HG03108 (cell line): ENCODE data around the gene RRAGA.
"Not testable (repeated sequence)": the region's sequence is repeated elsewhere in the genome, so short reads cannot be mapped to it uniquely, and the experiment has no call there.

ENCODE experiments used
- ATAC-seq: cut with Tn5 transposase; IDR thresholded peaks from one replicate; pipeline ENCODE4 v1.9.1; 2021; ENCODE audit warnings: moderate library complexity; ENCODE audit not compliant: unreplicated experiment

Gene RRAGA, protein sequence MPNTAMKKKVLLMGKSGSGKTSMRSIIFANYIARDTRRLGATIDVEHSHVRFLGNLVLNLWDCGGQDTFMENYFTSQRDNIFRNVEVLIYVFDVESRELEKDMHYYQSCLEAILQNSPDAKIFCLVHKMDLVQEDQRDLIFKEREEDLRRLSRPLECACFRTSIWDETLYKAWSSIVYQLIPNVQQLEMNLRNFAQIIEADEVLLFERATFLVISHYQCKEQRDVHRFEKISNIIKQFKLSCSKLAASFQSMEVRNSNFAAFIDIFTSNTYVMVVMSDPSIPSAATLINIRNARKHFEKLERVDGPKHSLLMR

DNA sequence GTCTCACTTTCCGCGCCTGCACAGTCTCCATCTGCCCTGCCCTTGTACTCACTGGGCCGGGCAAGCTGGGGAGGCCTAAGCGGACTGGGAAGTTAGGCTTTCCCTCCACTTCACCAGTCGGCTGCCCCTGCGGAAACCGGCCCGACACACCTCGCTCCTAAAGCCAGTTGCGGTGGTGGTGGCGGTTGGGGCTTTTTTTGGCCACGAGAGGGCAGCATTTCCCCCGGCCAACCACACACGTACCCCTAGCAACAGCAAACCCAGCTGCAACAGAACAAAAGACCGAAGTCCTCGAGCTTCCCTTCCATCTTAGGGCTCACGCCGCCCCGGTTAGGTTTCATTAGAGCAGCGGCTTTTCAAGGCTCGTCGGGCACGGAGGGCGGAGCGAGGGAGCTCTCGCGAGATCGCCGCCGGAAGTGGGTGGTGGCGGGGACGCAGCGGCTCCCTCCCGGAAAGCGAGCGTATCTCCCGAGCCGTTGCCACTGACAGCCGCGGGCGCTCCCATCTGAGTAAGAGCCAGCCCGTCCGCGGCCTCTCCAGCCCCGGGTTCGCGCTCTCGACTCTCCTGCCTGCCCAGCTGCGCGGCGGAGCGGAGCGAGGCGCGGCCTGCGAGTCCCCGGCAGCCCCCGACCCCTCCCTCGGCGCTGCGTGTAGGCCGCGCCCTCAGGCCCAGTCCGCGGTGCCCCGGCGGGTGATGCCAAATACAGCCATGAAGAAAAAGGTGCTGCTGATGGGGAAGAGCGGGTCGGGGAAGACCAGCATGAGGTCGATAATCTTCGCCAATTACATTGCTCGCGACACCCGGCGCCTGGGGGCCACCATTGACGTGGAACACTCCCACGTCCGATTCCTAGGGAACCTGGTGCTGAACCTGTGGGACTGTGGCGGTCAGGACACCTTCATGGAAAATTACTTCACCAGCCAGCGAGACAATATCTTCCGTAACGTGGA is at the start of gene RRAGA:
Gene RRAGA (plus strand): TSS at position 462 of the 951 bp plus-strand sequence. CDS start 233 bp downstream, at position 695.
- ATAC-seq: peak; percentile 88

DNA sequence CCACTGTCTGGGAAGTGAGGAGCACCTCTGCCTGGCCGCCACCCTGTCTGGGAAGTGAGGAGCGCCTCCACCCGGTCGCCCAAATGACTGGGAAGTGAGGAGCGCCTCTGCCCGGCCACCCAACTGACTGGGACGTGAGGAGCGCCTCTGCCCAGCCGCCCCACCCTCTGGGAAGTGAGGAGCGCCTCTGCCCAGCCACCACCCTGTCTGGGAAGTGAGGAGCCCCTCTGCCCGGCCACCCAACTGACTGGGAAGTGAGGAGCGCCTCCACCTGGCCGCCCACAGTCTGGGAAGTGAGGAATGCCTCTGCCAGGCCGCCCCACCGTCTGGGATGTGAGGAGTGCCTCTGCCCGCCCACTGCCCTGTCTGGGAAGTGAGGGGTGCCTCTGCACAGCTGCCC is 49.1 kb upstream of the RRAGA start:
- ATAC-seq: no peak

DNA sequence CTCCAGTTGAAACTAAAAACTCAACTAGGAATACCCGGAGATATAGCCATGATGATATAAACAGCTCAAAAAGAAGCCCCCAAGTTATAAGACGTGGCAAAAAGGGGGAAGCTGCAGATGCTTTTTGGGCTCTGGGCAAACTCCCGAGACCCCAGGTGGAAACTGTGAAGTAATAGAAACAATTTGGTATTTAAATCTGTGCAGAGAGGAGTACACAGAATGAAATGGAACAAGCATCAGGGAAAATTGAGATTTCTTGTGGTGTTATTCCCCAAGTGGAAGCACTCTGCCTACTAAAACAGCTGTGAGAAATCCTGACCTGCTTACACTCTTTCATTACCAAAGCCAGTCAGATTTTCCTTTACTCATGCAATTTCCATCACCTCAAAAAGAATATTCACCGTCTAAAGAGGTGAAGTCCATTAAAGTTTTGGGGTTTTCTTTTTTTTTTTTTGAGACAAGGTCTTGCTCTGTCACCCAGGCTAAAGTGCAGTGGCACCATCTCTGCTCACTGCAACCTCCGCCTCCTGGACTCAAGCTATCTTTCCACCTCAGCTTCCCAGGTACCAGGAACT is 39.7 kb upstream of the RRAGA start:
- no peak for ATAC-seq

DNA sequence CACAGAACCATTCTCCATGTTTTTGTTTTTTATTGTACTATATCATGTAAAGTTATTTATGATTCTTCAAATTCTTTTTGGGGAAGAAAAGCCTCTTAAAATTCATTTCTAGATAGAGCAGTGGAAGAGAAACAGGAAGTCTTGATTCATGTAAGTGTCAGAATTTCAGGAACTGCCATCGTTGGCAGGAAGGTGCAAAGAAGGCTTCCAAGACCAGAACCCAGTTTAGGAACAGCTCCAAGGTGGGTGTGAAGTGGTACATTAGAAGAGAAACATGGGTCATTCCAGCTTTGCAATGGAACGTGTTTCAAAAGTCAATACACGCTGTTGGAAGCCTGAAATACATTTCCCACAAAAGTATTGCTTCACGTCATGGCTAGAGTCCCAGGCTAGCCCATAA is 31.0 kb upstream of the RRAGA start:
- ATAC-seq: no peak

DNA sequence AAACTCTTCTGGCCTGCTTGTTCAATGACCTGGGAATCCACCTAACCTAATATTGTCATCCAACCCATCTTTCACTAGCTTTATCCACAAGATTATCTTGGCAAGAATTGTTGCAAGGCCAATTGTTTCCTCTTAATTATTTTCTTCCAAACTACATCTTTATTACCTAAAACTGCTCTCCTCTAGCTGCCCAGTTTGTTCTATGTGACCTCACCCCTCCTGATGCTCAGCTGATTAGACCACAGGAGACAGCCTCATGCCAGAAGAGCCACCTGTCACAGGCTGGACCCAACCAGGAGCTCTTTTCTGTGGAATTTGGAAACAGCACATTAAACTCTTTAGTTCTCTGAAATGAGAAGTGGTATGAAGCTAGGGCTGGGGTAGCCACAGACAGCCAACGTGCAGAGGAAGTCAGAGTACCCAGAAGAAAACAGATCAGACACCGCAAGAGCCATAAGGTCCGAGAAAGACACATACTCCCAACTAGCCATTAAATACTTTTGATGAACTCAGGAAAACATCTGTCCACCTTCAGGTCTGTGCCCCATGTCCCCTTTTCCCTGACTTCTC is 28.3 kb upstream of the RRAGA start:
- ATAC-seq: no peak

DNA sequence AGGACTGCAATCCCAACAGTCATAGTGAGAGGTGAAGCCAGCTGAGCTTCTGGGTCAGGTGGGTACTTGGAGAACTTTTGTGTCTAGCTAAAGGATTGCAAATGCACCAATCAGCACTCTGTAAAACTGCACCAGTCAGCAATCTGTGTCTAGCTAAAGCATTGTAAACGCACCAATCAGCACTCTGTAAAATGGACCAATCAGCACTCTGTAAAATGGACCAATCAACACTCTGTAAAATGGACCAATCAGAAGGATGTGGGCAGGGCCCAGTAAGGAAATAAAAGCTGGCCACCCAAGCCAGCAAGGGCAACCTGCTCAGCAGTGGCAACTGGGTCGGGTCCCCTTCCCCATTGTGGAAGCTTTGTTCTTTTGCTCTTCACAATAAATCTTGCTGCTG is 27.6 kb upstream of the RRAGA start:
- not testable (repeated sequence) for ATAC-seq

- ATAC-seq: no peak
Observed at GRCh38 chr9:19022206-19022605, 27.0 kb upstream of the RRAGA start.

DNA sequence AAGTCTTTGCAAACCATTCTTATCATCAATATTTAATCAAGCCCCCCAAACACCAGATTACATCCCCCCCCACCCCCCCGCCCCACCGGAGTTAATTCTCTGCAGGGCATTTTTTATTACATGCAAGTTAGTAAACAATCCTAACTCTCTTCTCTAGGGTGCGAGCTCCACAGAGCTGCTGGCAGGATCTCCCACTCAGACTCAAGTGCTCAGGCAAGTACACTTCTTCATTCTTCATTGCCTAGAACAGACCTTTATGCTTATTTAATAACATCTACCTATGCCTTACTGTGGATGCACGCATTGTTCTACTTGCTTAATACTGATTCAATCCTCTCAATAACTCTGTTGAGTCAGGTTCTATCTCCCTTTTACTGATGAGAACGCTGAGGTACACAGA is 26.1 kb upstream of the RRAGA start:
- ATAC-seq: no peak

- ATAC-seq: no peak
Observed at GRCh38 chr9:19026375-19026774, 22.9 kb upstream of the RRAGA start.

GRCh38 chr9:19027825-19028224 is 21.4 kb upstream of the RRAGA start:
- no peak for ATAC-seq

DNA sequence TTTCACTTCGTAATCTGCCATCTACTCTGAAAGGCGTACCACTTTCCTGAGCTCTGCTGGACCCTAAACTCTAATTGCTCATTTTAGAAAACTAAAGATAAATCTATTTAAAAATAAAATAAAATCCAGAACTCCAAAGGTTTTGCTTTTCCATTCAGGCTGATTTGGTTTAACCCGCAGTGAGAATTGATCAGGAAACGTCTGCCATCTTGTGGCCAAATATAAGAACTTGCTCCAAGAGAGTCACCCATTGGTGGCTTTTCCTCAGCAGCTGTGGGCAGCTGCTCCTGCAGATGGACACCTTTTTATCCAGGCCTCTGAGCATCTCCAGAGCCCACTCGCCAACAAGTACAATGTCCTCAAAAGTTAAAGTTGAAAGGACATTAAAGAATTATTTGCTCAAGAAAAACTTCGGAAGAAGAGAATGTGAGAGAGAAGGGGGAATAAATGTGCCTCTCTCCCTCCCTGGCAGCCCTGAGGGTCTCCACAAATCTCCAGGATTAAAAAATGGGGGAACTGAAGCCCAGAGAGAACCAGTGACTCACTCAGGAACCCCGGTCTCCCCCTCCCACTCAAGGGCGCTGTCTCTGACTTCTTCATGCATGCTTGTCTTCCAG is 20.3 kb upstream of the RRAGA start:
- ATAC-seq: peak; percentile 53

DNA sequence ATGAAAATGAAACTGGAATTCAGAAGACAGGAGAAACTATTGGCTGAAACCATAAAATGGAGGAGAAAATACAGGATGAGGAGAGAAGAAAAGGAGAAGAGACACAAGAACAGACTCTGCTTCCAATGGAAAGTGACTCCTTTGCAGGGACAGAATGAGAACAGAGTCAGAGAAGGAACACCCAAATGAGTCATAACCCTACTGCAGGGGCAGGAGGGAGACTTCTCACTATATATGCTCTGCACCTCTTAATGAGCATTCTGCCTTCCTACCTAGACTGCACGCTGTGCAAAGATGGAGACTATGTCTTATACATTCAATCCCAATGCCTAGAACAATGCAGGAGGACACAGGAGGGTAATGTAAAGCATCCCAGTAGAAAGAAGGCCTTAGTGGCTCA is 18.3 kb upstream of the RRAGA start:
- ATAC-seq: no peak

DNA sequence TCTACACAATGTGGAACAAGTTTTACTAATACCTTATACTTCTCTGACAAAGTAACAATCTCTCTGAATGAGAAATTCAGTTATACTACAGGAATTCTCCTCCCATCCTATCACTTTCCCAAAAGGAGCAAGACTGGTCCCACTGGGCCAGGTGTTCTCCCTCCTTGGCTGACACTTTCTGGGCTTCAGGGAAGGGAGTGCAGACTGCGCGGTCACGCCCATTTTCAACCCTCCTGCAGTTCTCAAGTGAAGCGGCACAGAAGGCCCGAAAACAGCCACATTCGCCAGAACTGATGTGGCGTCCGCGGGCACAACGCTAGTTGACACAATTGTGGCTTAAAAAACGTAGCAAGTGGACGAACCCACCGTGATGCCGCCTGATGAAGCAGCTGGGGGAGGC is 16.8 kb upstream of the RRAGA start:
- no peak for ATAC-seq

DNA sequence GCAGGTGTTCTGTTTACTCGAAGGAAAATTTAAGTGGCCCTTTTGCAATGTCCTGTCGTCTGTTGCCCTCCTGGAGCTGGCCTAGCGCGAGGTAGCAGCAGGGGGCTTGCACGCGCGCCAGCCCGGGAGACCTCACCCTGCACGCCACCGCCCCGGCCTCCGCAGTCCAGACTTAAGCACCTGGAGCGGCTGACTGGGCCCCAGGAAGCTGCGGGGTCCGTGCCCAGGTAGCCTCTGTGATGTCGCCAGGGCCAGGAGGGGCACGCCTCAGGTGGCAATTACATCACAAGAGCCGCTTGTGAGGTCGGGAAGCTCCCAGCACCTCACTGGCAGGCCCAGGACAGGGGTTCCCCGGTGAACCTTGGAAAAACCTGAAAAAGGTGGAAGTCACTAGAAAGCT is 16.2 kb upstream of the RRAGA start, which contains the start of gene SAXO1:
Gene SAXO1 (minus strand): TSS at position 195 of the 400 bp plus-strand sequence. CDS start 301 bp downstream, outside the sequence.
- no peak for ATAC-seq

GRCh38 chr9:19036611-19037010 is 12.6 kb upstream of the RRAGA start:
- ATAC-seq: no peak

DNA sequence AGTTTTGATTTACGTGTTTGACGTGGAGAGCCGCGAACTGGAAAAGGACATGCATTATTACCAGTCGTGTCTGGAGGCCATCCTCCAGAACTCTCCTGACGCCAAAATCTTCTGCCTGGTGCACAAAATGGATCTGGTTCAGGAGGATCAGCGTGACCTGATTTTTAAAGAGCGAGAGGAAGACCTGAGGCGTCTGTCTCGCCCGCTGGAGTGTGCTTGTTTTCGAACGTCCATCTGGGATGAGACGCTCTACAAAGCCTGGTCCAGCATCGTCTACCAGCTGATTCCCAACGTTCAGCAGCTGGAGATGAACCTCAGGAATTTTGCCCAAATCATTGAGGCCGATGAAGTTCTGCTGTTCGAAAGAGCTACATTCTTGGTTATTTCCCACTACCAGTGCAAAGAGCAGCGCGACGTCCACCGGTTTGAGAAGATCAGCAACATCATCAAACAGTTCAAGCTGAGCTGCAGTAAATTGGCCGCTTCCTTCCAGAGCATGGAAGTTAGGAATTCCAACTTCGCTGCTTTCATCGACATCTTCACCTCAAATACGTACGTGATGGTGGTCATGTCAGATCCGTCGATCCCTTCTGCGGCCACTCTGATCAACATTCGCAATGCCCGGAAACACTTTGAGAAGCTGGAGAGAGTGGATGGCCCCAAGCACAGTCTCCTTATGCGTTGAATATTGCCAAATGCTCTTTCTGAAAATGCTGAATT is 850 bp downstream of the RRAGA start:
- no peak for ATAC-seq

- no peak for ATAC-seq
Observed at GRCh38 chr9:19050637-19051591, 1.7 kb downstream of the RRAGA start.

GRCh38 chr9:19057033-19057432 is 7.8 kb downstream of the RRAGA start:
- no peak for ATAC-seq

DNA sequence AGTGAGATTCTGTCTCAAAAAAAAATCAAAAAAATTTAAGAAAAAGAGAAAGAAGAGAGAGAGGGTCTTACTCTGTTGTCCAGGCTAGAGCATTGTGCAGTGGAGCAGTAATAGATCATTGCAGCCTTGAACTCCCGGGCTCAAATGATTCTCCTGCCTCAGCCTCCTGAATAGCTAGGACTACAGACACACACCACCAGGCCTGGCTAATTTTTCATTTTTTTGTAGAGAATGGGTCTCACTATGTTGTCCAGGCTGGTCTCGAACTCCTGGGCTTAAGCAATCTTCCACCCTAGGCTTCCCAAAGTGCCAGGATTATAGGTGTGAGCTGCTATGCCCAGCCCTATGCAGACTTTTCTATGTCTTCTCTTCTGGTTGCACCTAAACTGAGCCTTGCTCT is 25.0 kb downstream of the RRAGA start:
- no peak for ATAC-seq
